Measurements from ENCODE around the gene NOTCH2NLA. TPM values are rescaled to one million over a fixed set of nuclear protein-coding genes. Genes with fewer than 3 reads are reported as not detected.
A peak's percentile ranks its signal among the peaks of the same experiment; 100 is the strongest.
"Not testable (repeated sequence)": the region's sequence is repeated elsewhere in the genome, so short reads cannot be mapped to it uniquely, and the experiment has no call there.

NOTCH2NLA gene
- total RNA-seq, 4 donors from 2014 or later = 3.3 to 54.9 (median 19.1) TPM

DNA sequence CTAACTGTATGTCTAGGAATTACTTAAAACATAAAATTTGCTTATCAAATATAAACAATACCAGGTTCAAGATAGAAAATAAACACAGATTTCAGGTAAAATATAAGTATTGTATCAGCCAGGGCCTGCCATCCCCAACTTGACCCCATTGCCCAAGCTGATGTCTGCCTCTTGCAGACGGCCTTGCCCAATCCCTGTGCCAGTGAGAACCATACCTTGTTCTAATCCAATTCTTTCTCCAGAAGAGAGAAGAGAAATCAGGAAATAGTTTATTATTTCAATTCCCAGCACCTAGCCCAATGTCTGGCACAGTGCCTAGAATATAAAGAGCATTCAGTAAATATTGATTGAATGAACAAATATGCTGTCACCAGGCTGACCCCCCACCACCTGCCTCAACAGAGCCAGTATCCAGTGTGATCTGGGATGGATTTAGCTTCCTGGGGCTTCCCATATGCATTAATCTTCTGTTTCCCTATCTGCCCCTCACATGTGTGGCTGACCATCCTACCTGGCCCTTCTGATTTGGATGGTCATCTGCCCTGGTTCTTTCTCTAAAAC, 29.3 kb upstream of the NOTCH2NLA start:
- ATAC-seq; intact Hi-C loops (cut with DNase I; ENCODE audit: low total_unique reads); in situ Hi-C loops (cut with MboI; ENCODE audit: low sequenced_read_pairs in 4 of 4): not testable (repeated sequence)

GRCh38 chr1:146254569-146255197, 25.9 kb upstream of the NOTCH2NLA start:
- H3K9me3 ChIP-seq; ATAC-seq; H3K4me1 ChIP-seq; H3K27me3 ChIP-seq; H3K36me3 ChIP-seq; DNase-seq; H3K4me3 ChIP-seq; in situ Hi-C loops (cut with MboI; ENCODE audit: low sequenced_read_pairs in 4 of 4); intact Hi-C loops (cut with DNase I; ENCODE audit: low total_unique reads); H3K27ac ChIP-seq: not testable (repeated sequence)

More for the DNA sequence above, 29.3 kb upstream of the NOTCH2NLA start:
- not testable (repeated sequence) for H3K27me3 ChIP-seq, DNase-seq, H3K27ac ChIP-seq, H3K36me3 ChIP-seq, H3K4me1 ChIP-seq, H3K4me3 ChIP-seq, H3K9me3 ChIP-seq

DNA sequence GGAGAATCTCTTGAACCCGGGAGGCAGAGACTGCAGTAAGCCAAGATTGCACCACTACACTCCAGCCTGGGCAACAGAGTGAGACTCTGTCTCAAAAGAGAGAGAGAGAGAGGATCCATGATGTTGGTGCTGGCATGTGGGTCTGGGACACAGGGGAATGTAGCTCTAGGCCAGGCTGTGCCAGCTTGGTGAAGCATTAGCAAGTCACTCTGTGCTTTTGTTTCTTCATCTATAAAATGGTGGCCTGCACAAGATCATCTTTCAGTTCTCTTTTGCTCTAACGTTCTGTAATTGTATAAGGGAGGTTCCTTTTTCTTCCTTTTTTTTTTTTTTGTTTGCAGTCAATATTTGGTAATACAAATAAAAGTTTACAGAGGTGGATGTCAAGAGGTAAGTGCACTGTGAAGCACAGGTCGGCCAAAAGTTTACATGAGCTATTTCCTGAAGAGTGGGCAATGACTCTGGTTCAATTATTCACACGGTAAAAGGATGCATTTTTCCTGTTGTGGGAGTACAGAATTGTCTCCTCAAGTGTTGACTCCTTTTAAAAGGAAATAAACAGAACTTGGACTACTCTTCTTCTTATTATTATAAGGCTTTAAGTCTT, 24.5 kb upstream of the NOTCH2NLA start:
- H3K4me3 ChIP-seq; H3K36me3 ChIP-seq; in situ Hi-C loops (cut with MboI; ENCODE audit: low sequenced_read_pairs in 4 of 4); H3K27me3 ChIP-seq; H3K9me3 ChIP-seq; H3K4me1 ChIP-seq; intact Hi-C loops (cut with DNase I; ENCODE audit: low total_unique reads); H3K27ac ChIP-seq; ATAC-seq; DNase-seq: not testable (repeated sequence)

DNA sequence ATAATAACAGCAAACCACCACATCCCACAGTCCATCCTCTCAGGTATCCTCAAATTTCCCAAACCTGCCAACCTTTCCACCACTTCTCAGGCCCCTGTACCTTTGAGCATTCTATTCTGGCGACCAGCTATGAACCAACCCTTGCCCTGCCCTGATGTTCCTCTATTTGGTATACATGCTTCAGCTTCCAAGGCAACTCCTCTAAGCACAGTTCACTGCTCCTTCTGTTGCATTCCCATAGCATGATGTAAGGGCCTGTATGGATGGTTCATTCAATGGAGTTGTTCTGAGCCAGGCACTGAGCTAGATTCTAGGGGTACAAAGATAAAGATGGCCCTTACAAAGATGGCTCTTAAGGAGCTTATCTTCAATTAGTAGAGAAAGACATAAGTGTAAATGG, 22.7 kb upstream of the NOTCH2NLA start:
- H3K27ac ChIP-seq; H3K4me3 ChIP-seq; H3K36me3 ChIP-seq; intact Hi-C loops (cut with DNase I; ENCODE audit: low total_unique reads); H3K27me3 ChIP-seq; DNase-seq; ATAC-seq; in situ Hi-C loops (cut with MboI; ENCODE audit: low sequenced_read_pairs in 4 of 4); H3K4me1 ChIP-seq; H3K9me3 ChIP-seq: not testable (repeated sequence)

- H3K9me3 ChIP-seq; H3K36me3 ChIP-seq; ATAC-seq; H3K27ac ChIP-seq; in situ Hi-C loops (cut with MboI; ENCODE audit: low sequenced_read_pairs in 4 of 4); H3K27me3 ChIP-seq; intact Hi-C loops (cut with DNase I; ENCODE audit: low total_unique reads); H3K4me1 ChIP-seq; DNase-seq; H3K4me3 ChIP-seq: not testable (repeated sequence)
These were observed 19.8 kb upstream of the NOTCH2NLA start for GRCh38 chr1:146248643-146249042.

GRCh38 chr1:146236626-146237025, 7.8 kb upstream of the NOTCH2NLA start:
- H3K36me3 ChIP-seq; H3K9me3 ChIP-seq; H3K27me3 ChIP-seq; intact Hi-C loops (cut with DNase I; ENCODE audit: low total_unique reads); H3K4me3 ChIP-seq; DNase-seq; H3K27ac ChIP-seq; ATAC-seq; H3K4me1 ChIP-seq; in situ Hi-C loops (cut with MboI; ENCODE audit: low sequenced_read_pairs in 4 of 4): not testable (repeated sequence)

DNA sequence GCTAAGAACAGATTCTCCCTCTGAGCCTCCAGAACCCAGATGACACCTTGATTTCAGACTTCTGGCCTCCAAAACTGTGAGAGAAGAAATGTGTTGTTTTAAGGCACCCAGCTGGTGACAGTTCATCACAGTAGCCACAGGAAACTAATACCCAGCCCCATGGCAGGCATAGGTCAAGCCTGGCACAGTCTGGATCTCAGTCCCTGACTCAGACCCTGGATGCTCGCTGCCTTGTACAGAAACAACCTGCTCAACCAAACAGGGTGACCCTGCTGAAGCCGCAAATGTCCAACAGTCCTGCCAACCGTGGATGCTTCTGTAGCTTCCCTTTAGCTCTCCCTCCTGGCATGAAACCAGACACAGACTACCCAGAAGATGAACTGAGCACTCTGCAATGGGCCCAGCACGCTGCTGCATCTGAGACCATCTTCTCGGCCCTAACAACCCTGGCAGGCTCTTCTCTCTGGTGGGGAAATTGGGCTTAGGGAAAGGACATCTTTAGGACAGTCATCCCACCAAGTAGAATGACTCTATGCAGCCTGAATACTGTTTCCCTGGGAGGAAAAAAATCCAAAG, 7.3 kb upstream of the NOTCH2NLA start:
- H3K27ac ChIP-seq; ATAC-seq; H3K4me1 ChIP-seq; DNase-seq; H3K4me3 ChIP-seq; H3K9me3 ChIP-seq; intact Hi-C loops (cut with DNase I; ENCODE audit: low total_unique reads); H3K27me3 ChIP-seq; in situ Hi-C loops (cut with MboI; ENCODE audit: low sequenced_read_pairs in 4 of 4); H3K36me3 ChIP-seq: not testable (repeated sequence)

DNA sequence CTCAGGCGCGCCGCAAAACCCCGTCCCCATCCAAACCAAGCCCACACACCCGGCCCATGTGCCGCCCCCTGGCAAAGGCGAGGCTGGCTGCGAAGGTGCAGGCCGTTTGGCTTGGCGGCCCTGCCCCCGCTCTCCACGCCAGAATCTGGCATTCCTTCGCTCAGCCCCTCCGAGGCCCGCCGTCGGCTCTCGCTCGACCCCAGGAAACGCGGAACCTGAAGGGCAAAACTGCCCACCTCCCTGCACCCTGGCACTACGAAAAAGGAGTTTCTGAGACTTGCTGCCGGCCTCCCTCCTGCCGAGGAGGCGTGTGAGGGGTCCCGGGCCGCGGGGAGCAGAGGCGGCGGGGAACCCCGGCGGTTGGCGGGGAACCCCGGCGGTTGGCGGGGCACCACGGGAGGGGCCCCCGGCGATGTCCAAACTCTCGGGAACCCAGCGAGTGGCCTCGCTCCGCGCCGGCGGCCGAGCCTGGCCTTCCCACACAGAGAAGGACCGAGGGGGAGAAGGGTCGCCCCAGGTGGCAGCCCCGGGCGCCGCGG, 608 bp downstream of the NOTCH2NLA start:
- H3K36me3 ChIP-seq; H3K27me3 ChIP-seq; H3K9me3 ChIP-seq; H3K4me1 ChIP-seq; in situ Hi-C loops (cut with MboI; ENCODE audit: low sequenced_read_pairs in 4 of 4); intact Hi-C loops (cut with DNase I; ENCODE audit: low total_unique reads): not testable (repeated sequence)
- DNase-seq = peak in 1 of 2 donors; percentile 13
- Histone ChIP-seq H3K27ac (peak overlapping the region; percentile 80 to 91 (median 82)), H3K4me3 (peak overlapping the region; percentile 57 to 67 (median 63))
- peak; percentile 24 to 58 for ATAC-seq

DNA sequence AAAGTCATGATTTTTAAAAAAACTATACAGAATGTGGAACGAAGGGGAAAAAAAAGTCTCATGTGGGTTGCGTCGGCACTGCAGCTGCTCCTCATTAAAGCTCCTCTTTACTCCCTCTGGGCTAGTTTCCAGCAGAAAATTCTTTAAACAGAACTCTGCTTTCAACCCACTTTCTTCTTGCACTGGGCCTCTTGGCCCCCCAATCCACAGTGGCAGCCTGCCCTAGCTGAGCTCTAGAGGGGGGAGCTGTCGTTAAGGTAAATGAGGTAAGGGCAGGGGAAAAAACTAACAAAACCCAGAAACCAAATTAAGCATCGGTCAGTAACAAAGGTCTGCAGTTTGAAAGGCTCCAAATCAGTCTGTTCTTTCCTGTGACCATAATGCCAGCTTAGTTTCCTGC, 54.3 kb downstream of the NOTCH2NLA start:
- in situ Hi-C loops (cut with MboI; ENCODE audit: low sequenced_read_pairs in 4 of 4); ATAC-seq; H3K36me3 ChIP-seq; H3K27me3 ChIP-seq; intact Hi-C loops (cut with DNase I; ENCODE audit: low total_unique reads); H3K4me1 ChIP-seq; H3K9me3 ChIP-seq; DNase-seq; H3K4me3 ChIP-seq: not testable (repeated sequence)
- peak overlapping the region in 2 of 4 donors; percentile 37 to 38 for H3K27ac ChIP-seq

DNA sequence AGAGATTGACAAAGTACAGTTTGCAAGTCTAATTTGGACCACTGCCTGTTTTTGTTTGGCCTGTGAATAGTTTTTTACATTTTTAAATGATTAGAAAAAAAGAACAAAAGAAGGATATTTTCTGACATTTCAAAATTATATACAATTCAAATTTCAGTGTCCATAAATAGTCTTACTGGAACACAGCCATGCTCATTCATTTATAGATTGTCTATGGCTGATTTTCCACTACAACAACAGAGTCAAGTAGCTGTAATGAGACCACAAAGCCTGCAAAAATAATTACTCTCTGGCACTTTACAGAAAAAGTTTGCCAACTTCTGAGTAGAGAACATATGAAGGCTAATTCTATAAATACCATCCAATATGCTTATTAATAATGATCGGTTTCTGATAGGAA, 61.1 kb downstream of the NOTCH2NLA start:
- H3K4me1 ChIP-seq; ATAC-seq; H3K9me3 ChIP-seq; H3K4me3 ChIP-seq; DNase-seq; H3K27me3 ChIP-seq; H3K36me3 ChIP-seq; in situ Hi-C loops (cut with MboI; ENCODE audit: low sequenced_read_pairs in 4 of 4); H3K27ac ChIP-seq; intact Hi-C loops (cut with DNase I; ENCODE audit: low total_unique reads): not testable (repeated sequence)

- ATAC-seq; H3K27me3 ChIP-seq; H3K4me3 ChIP-seq; H3K27ac ChIP-seq; H3K4me1 ChIP-seq; in situ Hi-C loops (cut with MboI; ENCODE audit: low sequenced_read_pairs in 4 of 4); H3K36me3 ChIP-seq; intact Hi-C loops (cut with DNase I; ENCODE audit: low total_unique reads); H3K9me3 ChIP-seq; DNase-seq: not testable (repeated sequence)
These were observed 61.5 kb downstream of the NOTCH2NLA start for GRCh38 chr1:146167273-146167672.

Measured in gastrocnemius medialis (tissue), 4 donors.